Sciatic nerve (tissue), 1 donor: ENCODE results near the gene TAS1R2. TPM values are rescaled to one million over a fixed set of nuclear protein-coding genes. Genes with fewer than 3 reads are reported as not detected.

Experiments used
- microRNA-seq: library from miRNA; unstranded; fragments of <30 nt; microRNA quantifications from one replicate; pipeline ENCODE4 v1.2.0, GENCODE V29; 2020
- total RNA-seq: library from RNA; stranded (reverse); fragmentation: NEBNext Ultra II Directional; extraction: Animal tissue kit (Norgen Biotek cat#: 25700); gene quantifications from one replicate; pipeline ENCODE4 v1.2.1, GENCODE V29; 2021
- donor health status: DM: no; HTN: no; CAD: no.

TAS1R2 gene
- total RNA-seq, 1 donor from 2014 or later = not detected

Small RNA genes lying within 50 kb of the gene (microRNA-seq; reads per million reads assigned to microRNA genes)
- gene MIR1290 (not detected), gene MIR4695 (not detected)

Other genes starting within 250 kb of the TAS1R2 start
- not detected for gene PAX7, start 228.8 kb downstream of the TAS1R2 start, total RNA-seq
- 13.0 TPM for gene ALDH4A1, start 42.9 kb upstream of the TAS1R2 start, total RNA-seq
- 5.4 TPM for gene IFFO2, start 97.0 kb upstream of the TAS1R2 start, total RNA-seq